SK-N-SH (cell line): Measurements from ENCODE around the gene SLC51A. TPM values are rescaled to one million over a fixed set of nuclear protein-coding genes. Genes with fewer than 3 reads are reported as not detected.

Experiments
- CTCF ChIA-PET: fragments of 300-600, 350-600 bp; formaldehyde crosslinking; extraction: SDS; loops from one replicate; lab custom pipeline; 2021; lab: Yijun Ruan, JAX
- POLR2A ChIA-PET: fragments of 350-600 bp; sonication (Branson Sonifier 250); formaldehyde crosslinking; extraction: SDS; loops from one replicate; lab custom pipeline; 2020; ENCODE audit warnings: antibody characterized with exemption, inconsistent platforms; lab: Yijun Ruan, JAX
- DNase-seq: peaks from one replicate; pipeline ENCODE4 v3.0.0; 2012
- H2AFZ ChIP-seq: fragments of 200-600 bp; sonication (generic); 2 replicates; pipeline ENCODE4 v1.8.1; 2016; ENCODE audit warnings: antibody characterized with exemption, mild to moderate bottlenecking, low read depth
- H3F3A ChIP-seq: fragments of 200-600 bp; sonication (generic); replicated peaks from 2 replicates; pipeline ENCODE3; 2016; ENCODE audit warnings: antibody characterized with exemption, mild to moderate bottlenecking; ENCODE audit not compliant: insufficient read depth
- H3K27ac ChIP-seq, 2 experiments: fragments of 200-500 bp in 1 of 2; fragments of 200-600 bp in 1 of 2; sonication (Bioruptor generic) in 1 of 2; sonication (generic), shearing (Covaris generic) in 1 of 2; 2 replicates each; pipeline versions ENCODE4 v1.5.1 to v1.6.1; 2014 to 2016; ENCODE audit warnings: low read depth in 2 of 2, inconsistent platforms in 1 of 2, low read length in 1 of 2, mild to moderate bottlenecking in 1 of 2, mixed read lengths in 1 of 2
- H3K27me3 ChIP-seq: fragments of 200-600 bp; sonication (generic), shearing (Covaris generic); 2 replicates; pipeline ENCODE4 v1.6.1; 2016; ENCODE audit warnings: mixed run types; ENCODE audit not compliant: insufficient read depth
- H3K36me3 ChIP-seq, 2 experiments: fragments of 200-500 bp in 1 of 2; fragments of 200-600 bp in 1 of 2; sonication (Bioruptor generic) in 1 of 2; sonication (generic) in 1 of 2; replicated peaks in 1 of 2; 2 replicates each; pipeline versions ENCODE3 to v1.5.1; 2014 to 2016; ENCODE audit warnings: low read length in 1 of 2, mild to moderate bottlenecking in 1 of 2; ENCODE audit not compliant: insufficient read depth in 2 of 2, control insufficient read depth in 1 of 2
- H3K4me1 ChIP-seq, 2 experiments: fragments of 200-500 bp in 1 of 2; fragments of 200-600 bp in 1 of 2; sonication (Bioruptor generic) in 1 of 2; sonication (generic), shearing (Covaris generic) in 1 of 2; 2 replicates each; pipeline versions ENCODE4 v1.5.1 to v1.6.1; 2014 to 2016; ENCODE audit warnings: low read depth in 1 of 2, low read length in 1 of 2, mixed run types in 1 of 2; ENCODE audit not compliant: insufficient read depth in 2 of 2, control insufficient read depth in 1 of 2
- H3K4me2 ChIP-seq: fragments of 200-600 bp; sonication (generic), shearing (Covaris generic); 2 replicates; pipeline ENCODE4 v1.6.1; 2017; ENCODE audit warnings: mixed run types
- H3K4me3 ChIP-seq, 2 experiments: fragments of 200-500 bp in 1 of 2; fragments of 200-600 bp in 1 of 2; sonication (Bioruptor generic) in 1 of 2; sonication (generic), shearing (Covaris generic) in 1 of 2; 2 replicates each; pipeline versions ENCODE4 v1.5.1 to v1.8.1; 2014 to 2016; ENCODE audit warnings: low read depth in 2 of 2, inconsistent platforms in 1 of 2, low read length in 1 of 2, mild to moderate bottlenecking in 1 of 2, mixed read lengths in 1 of 2, moderate library complexity in 1 of 2
- H3K79me2 ChIP-seq: fragments of 200-600 bp; sonication (generic); 2 replicates; pipeline ENCODE4 v1.8.1; 2017; ENCODE audit warnings: mild to moderate bottlenecking; ENCODE audit not compliant: insufficient read depth
- H3K9ac ChIP-seq: fragments of 200-600 bp; sonication (generic); 2 replicates; pipeline ENCODE4 v1.6.1; 2017; ENCODE audit warnings: mixed run types
- H3K9me2 ChIP-seq: fragments of 200-600 bp; sonication (generic); 2 replicates; pipeline ENCODE4 v1.6.1; 2017; ENCODE audit warnings: mixed run types
- H3K9me3 ChIP-seq: fragments of 200-600 bp; sonication (generic); 2 replicates; pipeline ENCODE4 v1.6.1; 2017; ENCODE audit warnings: mixed run types, mild to moderate bottlenecking, moderate library complexity
- H4K20me1 ChIP-seq: fragments of 200-600 bp; sonication (generic); 2 replicates; pipeline ENCODE4 v1.6.1; 2017; ENCODE audit warnings: mild to moderate bottlenecking, mixed run types; ENCODE audit not compliant: insufficient read depth
- CHD2 ChIP-seq: fragments of 150-350 bp; IDR thresholded peaks from 2 replicates; pipeline ENCODE4 v1.6.1; 2018; ENCODE audit warnings: low read length; ENCODE audit not compliant: partially characterized antibody
- CTCF ChIP-seq: fragments of 200-600 bp; sonication (generic); IDR thresholded peaks from 2 replicates; pipeline ENCODE4 v1.6.1; 2017; ENCODE audit warnings: antibody characterized with exemption, mild to moderate bottlenecking, moderate library complexity
- ELF1 ChIP-seq: IDR thresholded peaks from 2 replicates; pipeline ENCODE4 v1.4.0; 2012
- EZH2phosphoT487 ChIP-seq: fragments of 200-600 bp; sonication (generic); IDR thresholded peaks from 2 replicates; pipeline ENCODE4 v1.6.1; 2017; ENCODE audit warnings: low read depth, mixed run types, mild to moderate bottlenecking, antibody characterized with exemption, moderate library complexity, borderline replicate concordance
- IRF3 ChIP-seq: fragments of 150-350 bp; IDR thresholded peaks from 2 replicates; pipeline ENCODE4 v1.6.1; 2016; ENCODE audit warnings: mild to moderate bottlenecking, low read depth, low read length
- MAX ChIP-seq: IDR thresholded peaks from 2 replicates; pipeline ENCODE4 v1.4.0; 2012; ENCODE audit warnings: low read depth
- NRF1 ChIP-seq: IDR thresholded peaks from 2 replicates; pipeline ENCODE4 v1.6.1; 2012; ENCODE audit warnings: low read depth, mild to moderate bottlenecking, low read length
- PBX3 ChIP-seq: IDR thresholded peaks from 2 replicates; pipeline ENCODE4; 2012
- RAD21 ChIP-seq: IDR thresholded peaks from 2 replicates; pipeline ENCODE4 v1.6.1; 2012; ENCODE audit warnings: mild to moderate bottlenecking, low read length
- RCOR1 ChIP-seq: fragments of 150-350 bp; IDR thresholded peaks from 2 replicates; pipeline ENCODE4 v1.6.1; 2017; ENCODE audit warnings: antibody characterized with exemption, low read length
- RFX5 ChIP-seq: IDR thresholded peaks from 2 replicates; pipeline ENCODE4 v1.6.1; 2012; ENCODE audit warnings: mild to moderate bottlenecking, improper control_type of control experiment, low read length
- SIN3A ChIP-seq: IDR thresholded peaks from 2 replicates; pipeline ENCODE4 v1.6.1; 2012; ENCODE audit warnings: low read depth, mild to moderate bottlenecking, low read length, moderate library complexity, borderline replicate concordance
- TAF1 ChIP-seq: IDR thresholded peaks from 2 replicates; pipeline ENCODE4 v1.6.1; 2012; ENCODE audit warnings: low read depth, mild to moderate bottlenecking, low read length, moderate library complexity, borderline replicate concordance
- TEAD4 ChIP-seq: IDR thresholded peaks from 2 replicates; pipeline ENCODE4 v1.4.0; 2012; ENCODE audit warnings: mild to moderate bottlenecking, borderline replicate concordance; ENCODE audit not compliant: insufficient read depth
- USF1 ChIP-seq: IDR thresholded peaks from 2 replicates; pipeline ENCODE4 v1.4.0; 2012; ENCODE audit warnings: low read depth, borderline replicate concordance
- USF2 ChIP-seq: fragments of 150-350 bp; IDR thresholded peaks from 2 replicates; pipeline ENCODE4 v1.6.1; 2017; ENCODE audit warnings: antibody characterized with exemption, low read length, low read depth, borderline replicate concordance
- YY1 ChIP-seq: IDR thresholded peaks from 2 replicates; pipeline ENCODE4 v1.4.0; 2012; ENCODE audit warnings: low read depth, mild to moderate bottlenecking
- ZBTB33 ChIP-seq: IDR thresholded peaks from 2 replicates; pipeline ENCODE4 v1.4.0; 2012; ENCODE audit warnings: low read depth, borderline replicate concordance
- WGBS: methylation state at CpG from one replicate; pipeline ENCODE4 v1.1.6; 2017; ENCODE audit warnings: low lambda C conversion rate; 5-methylcytosine and 5-hydroxymethylcytosine counted together
- polyA plus RNA-seq, 3 experiments: library from polyadenylated mRNA; depleted of rRNA; stranded (reverse); fragments of >200 nt; gene quantifications; 2 replicates each; pipeline ENCODE4 v1.2.3, GENCODE V29; 2012

SLC51A gene
- polyA plus RNA-seq, 1 of the 3 experiments (the other 2 are of a cell fraction): not detected

GRCh38 chr3:196246612-196247308 lies 30.4 kb downstream of the SLC51A start:
- CTCF ChIA-PET: no interaction called here
- no peak overlapping the region for H3K9ac ChIP-seq
- H2AFZ ChIP-seq: no peak overlapping the region
- 86% methylated on average over 10 of the region's 13 CpGs for WGBS
- no peaks in the 10 kb centered on the region for H3K9me2 ChIP-seq
- H3K9me3 ChIP-seq: no peaks in the 10 kb centered on the region
- peaks cover 7% of the 10 kb centered on the region; the same call in 1 of the 2 replicates for H3K79me2 ChIP-seq
- H3K36me3 ChIP-seq: peaks cover 28 to 30% of the 10 kb centered on the region in 2 experiments
- no peaks in the 10 kb centered on the region for H3K4me1 ChIP-seq
- no peak overlapping the region for H3K4me2 ChIP-seq
- no peak overlapping the region for H3K4me3 ChIP-seq
- no peak for TF ChIP-seq RAD21
- no peak for TF ChIP-seq TAF1
- no peak for TF ChIP-seq NRF1
- no peak for TF ChIP-seq PBX3
- no peak for TF ChIP-seq MAX
- TF ChIP-seq SIN3A: no peak
- TF ChIP-seq ELF1: no peak
- TF ChIP-seq EZH2phosphoT487: no peak
- TF ChIP-seq YY1: no peak
- TF ChIP-seq CTCF: no peak
- TF ChIP-seq, all 33 proteins: peak for 0
- peaks cover 5% of the 10 kb centered on the region for H3F3A ChIP-seq
- no peak overlapping the region for H3K27ac ChIP-seq
- DNase-seq: no peak
- POLR2A ChIA-PET: no interaction called here
- H4K20me1 ChIP-seq: no peaks in the 10 kb centered on the region
- H3K27me3 ChIP-seq: no peaks in the 10 kb centered on the region

- 98% methylated on average over 16 of the region's 16 CpGs for WGBS
- Histone ChIP-seq H3K36me3 (peaks cover 20 to 23% of the 10 kb centered on the region in 2 experiments), H2AFZ (no peak overlapping the region), H4K20me1 (no peaks in the 10 kb centered on the region), H3K4me2 (no peak overlapping the region), H3K4me1 (no peaks in the 10 kb centered on the region), H3F3A (peaks cover 12% of the 10 kb centered on the region), H3K27me3 (no peaks in the 10 kb centered on the region), H3K9me2 (no peaks in the 10 kb centered on the region), H3K79me2 (peaks cover 7% of the 10 kb centered on the region; the same call in 1 of the 2 replicates), H3K9ac (no peak overlapping the region), H3K4me3 (no peak overlapping the region), H3K27ac (no peak overlapping the region), H3K9me3 (no peaks in the 10 kb centered on the region)
- POLR2A ChIA-PET: no interaction called here
- CTCF ChIA-PET: interaction anchor here (1.0 kb wide), 1 partner anchor 277 kb away, joined by 3 read pairs; no protein-coding TSS in a partner anchor
- no peak for DNase-seq
- no peak for TF ChIP-seq NRF1
- no peak for TF ChIP-seq USF2
- no peak for TF ChIP-seq SIN3A
- TF ChIP-seq ZBTB33: no peak
- TF ChIP-seq USF1: no peak
- no peak for TF ChIP-seq RCOR1
- TF ChIP-seq TEAD4: no peak
- TF ChIP-seq IRF3: no peak
- no peak for TF ChIP-seq RFX5
- TF ChIP-seq TAF1: no peak
- TF ChIP-seq CHD2: no peak
Observed at GRCh38 chr3:196251918-196252317, 35.6 kb downstream of the SLC51A start.
